ENCODE results near the gene CLEC19A.

The CLEC19A gene

GRCh38 chr16:19356024-19356952 is 70.8 kb downstream of the CLEC19A start:
- POLR2A ChIA-PET: no interaction called here
- no peak for DNase-seq (ENCODE audit: low read depth, low spot score)
- TF ChIP-seq CTCF (IDR thresholded peaks at IDR 0.05; ENCODE audit: insufficient read depth, low read length, missing control alignments): no peak
- H3K4me3 ChIP-seq (ENCODE audit: low read depth, low read length): no peak overlapping the region
- CTCF ChIA-PET: no interaction called here

GRCh38 chr16:19359556-19359955 is 74.0 kb downstream of the CLEC19A start:
- no peak for TF ChIP-seq CTCF (IDR thresholded peaks at IDR 0.05; ENCODE audit: insufficient read depth, low read length, missing control alignments)
- no peak for DNase-seq (ENCODE audit: low read depth, low spot score)
- ChIA-PET CTCF (no interaction called here), POLR2A (no interaction called here)
- H3K4me3 ChIP-seq (ENCODE audit: low read depth, low read length): no peak overlapping the region

Data from AG04449 (cell line).